Caco-2 (cell line): ENCODE measurements around the gene RIMS4. TPM values are rescaled to one million over a fixed set of nuclear protein-coding genes. Genes with fewer than 3 reads are reported as not detected.

Experiments
- BruUV-seq: library from RNA; stranded (reverse); fragments of 400-500 nt; replicated peaks from 2 replicates; lab custom pipeline; 2021; lab: Mats Ljungman, UMichigan
- CTCF ChIA-PET: fragments of 300-600 bp; sonication (Branson Sonifier 250); formaldehyde crosslinking; loops from one replicate; lab custom pipeline; 2022; ENCODE audit warnings: antibody characterized with exemption; lab: Charles Lee
- POLR2A ChIA-PET: fragments of 300-600 bp; sonication (Branson Sonifier 250); formaldehyde crosslinking; loops from one replicate; lab custom pipeline; 2022; ENCODE audit warnings: antibody characterized with exemption; lab: Charles Lee
- DNase-seq, 2 experiments: peaks; one replicate each; pipeline versions ENCODE4 v3.0.0 to v3.0.0-alpha.2; 2020 to 2022
- H3K27me3 ChIP-seq: replicated peaks from 2 replicates; pipeline ENCODE4 v1.6.0; 2011; ENCODE audit warnings: low read length; ENCODE audit not compliant: control insufficient read depth, insufficient read depth
- H3K36me3 ChIP-seq: 2 replicates; pipeline ENCODE4 v1.5.1; 2011; ENCODE audit warnings: low read length; ENCODE audit not compliant: control insufficient read depth, insufficient read depth
- H3K4me1 ChIP-seq: fragments of 250-450 bp; sonication (Bioruptor Pico); 2 replicates; pipeline ENCODE4 v1.5.1; 2020; ENCODE audit warnings: mild to moderate bottlenecking
- H3K4me3 ChIP-seq: 2 replicates; pipeline ENCODE4 v1.5.1; 2011; ENCODE audit warnings: low read depth, mild to moderate bottlenecking, control low read depth, low read length
- H3K9me3 ChIP-seq: fragments of 250-450 bp; sonication (Bioruptor Pico); 2 replicates; pipeline ENCODE4 v1.5.1; 2020; ENCODE audit warnings: mild to moderate bottlenecking, moderate library complexity
- H3K27ac Mint-ChIP-seq: one replicate; pipeline ENCODE4 v1.8.0; 2022; ENCODE audit warnings: mixed read lengths; ENCODE audit not compliant: unreplicated experiment
- H3K27me3 Mint-ChIP-seq: one replicate; pipeline ENCODE4 v1.8.0; 2022; ENCODE audit warnings: mixed read lengths; ENCODE audit not compliant: insufficient read depth, unreplicated experiment
- H3K36me3 Mint-ChIP-seq: one replicate; pipeline ENCODE4 v1.8.0; 2022; ENCODE audit warnings: mild to moderate bottlenecking, mixed read lengths; ENCODE audit not compliant: insufficient read depth, unreplicated experiment
- H3K4me1 Mint-ChIP-seq: one replicate; pipeline ENCODE4 v1.8.0; 2022; ENCODE audit warnings: low read depth, mixed read lengths; ENCODE audit not compliant: unreplicated experiment
- H3K4me3 Mint-ChIP-seq: one replicate; pipeline ENCODE4 v1.8.0; 2022; ENCODE audit warnings: mild to moderate bottlenecking, moderate library complexity, mixed read lengths; ENCODE audit not compliant: unreplicated experiment
- H3K9me3 Mint-ChIP-seq: one replicate; pipeline ENCODE4 v1.8.0; 2022; ENCODE audit warnings: mixed read lengths; ENCODE audit not compliant: unreplicated experiment
- CTCF ChIP-seq, 2 experiments: fragments of 200-600 bp in 1 of 2; IDR thresholded peaks; 1 replicate in 1 of 2; 2 replicates in 1 of 2; pipeline versions ENCODE4 v1.5.1 to v1.8.0; 2011 to 2022; ENCODE audit warnings: antibody characterized with exemption in 1 of 2, control low read depth in 1 of 2, inconsistent platforms in 1 of 2, low read depth in 1 of 2, low read length in 1 of 2, mild to moderate bottlenecking in 1 of 2, moderate library complexity in 1 of 2; ENCODE audit not compliant: insufficient read depth in 1 of 2, severe bottlenecking in 1 of 2, unreplicated experiment in 1 of 2
- intact Hi-C: fragments of 100-400 bp; cut with micrococcal nuclease; formaldehyde crosslinking; loops from one replicate; pipeline ENCODE4 v1.10.0; 2022; ENCODE audit not compliant: unreplicated experiment
- total RNA-seq: library from RNA; stranded (reverse); gene quantifications from 2 replicates; pipeline ENCODE4 v1.2.3, GENCODE V29; 2022

RIMS4 gene
- total RNA-seq, 1 experiment from 2014 or later: 9.0 TPM

- POLR2A ChIA-PET: no interaction called here
- Mint-ChIP-seq H3K36me3 (no peaks in the 10 kb centered on the region), H3K4me3 (no peak overlapping the region), H3K4me1 (no peaks in the 10 kb centered on the region), H3K9me3 (no peaks in the 10 kb centered on the region), H3K27me3 (no peaks in the 10 kb centered on the region), H3K27ac (no peak overlapping the region)
- CTCF ChIA-PET: interaction anchor here (0.5 to 1.0 kb wide), 2 partner anchors 36 to 147 kb away, joined by 3 to 5 read pairs; no protein-coding TSS in a partner anchor
- H3K4me3 ChIP-seq: no peak overlapping the region
- H3K9me3 ChIP-seq: no peaks in the 10 kb centered on the region
- no peaks in the 10 kb centered on the region for H3K4me1 ChIP-seq
- no TSS peak for BruUV-seq
- no peaks in the 10 kb centered on the region for H3K36me3 ChIP-seq
- DNase-seq: no peak
- intact Hi-C loops: no loop called here
- TF ChIP-seq CTCF (IDR thresholded peaks at IDR 0.05; ENCODE audit: insufficient read depth in 1 of 2, low read depth in 1 of 2, low read length in 1 of 2, severe bottlenecking in 1 of 2, unreplicated experiment in 1 of 2): no peak
- no peaks in the 10 kb centered on the region for H3K27me3 ChIP-seq
Measured at GRCh38 chr20:44719841-44720240, 90.5 kb downstream of the RIMS4 start.

GRCh38 chr20:44717986-44718385, 92.4 kb downstream of the RIMS4 start:
- H3K4me3 ChIP-seq: no peak overlapping the region
- H3K36me3 Mint-ChIP-seq: no peaks in the 10 kb centered on the region
- no peaks in the 10 kb centered on the region for H3K4me1 Mint-ChIP-seq
- H3K4me3 Mint-ChIP-seq: no peak overlapping the region
- H3K27ac Mint-ChIP-seq: no peak overlapping the region
- peak in 1 of 2 experiments; percentile 54 for DNase-seq
- ChIA-PET POLR2A (no interaction called here), CTCF (interaction anchor here (0.8 to 1.3 kb wide), 3 partner anchors 9 to 33 kb away, joined by 3 read pairs; no protein-coding TSS in a partner anchor)
- TF ChIP-seq CTCF (IDR thresholded peaks at IDR 0.05; ENCODE audit: insufficient read depth in 1 of 2, low read depth in 1 of 2, low read length in 1 of 2, severe bottlenecking in 1 of 2, unreplicated experiment in 1 of 2): peak; percentile 47 to 71
- H3K36me3 ChIP-seq: no peaks in the 10 kb centered on the region
- H3K9me3 ChIP-seq: no peaks in the 10 kb centered on the region
- intact Hi-C loops: no loop called here
- H3K27me3 Mint-ChIP-seq: no peaks in the 10 kb centered on the region
- no peaks in the 10 kb centered on the region for H3K27me3 ChIP-seq
- BruUV-seq: no TSS peak
- no peaks in the 10 kb centered on the region for H3K9me3 Mint-ChIP-seq
- H3K4me1 ChIP-seq: no peaks in the 10 kb centered on the region

- no peaks in the 10 kb centered on the region for H3K9me3 Mint-ChIP-seq
- H3K27ac Mint-ChIP-seq: no peak overlapping the region
- no peaks in the 10 kb centered on the region for H3K4me1 Mint-ChIP-seq
- H3K9me3 ChIP-seq: no peaks in the 10 kb centered on the region
- ChIA-PET POLR2A (no interaction called here), CTCF (no interaction called here)
- no peaks in the 10 kb centered on the region for H3K27me3 ChIP-seq
- H3K4me3 ChIP-seq: no peak overlapping the region
- no peaks in the 10 kb centered on the region for H3K4me1 ChIP-seq
- no peak for DNase-seq
- H3K36me3 ChIP-seq: no peaks in the 10 kb centered on the region
- intact Hi-C loops: no loop called here
- H3K27me3 Mint-ChIP-seq: peaks cover 2% of the 10 kb centered on the region
- H3K4me3 Mint-ChIP-seq: no peak overlapping the region
- no peaks in the 10 kb centered on the region for H3K36me3 Mint-ChIP-seq
- no TSS peak for BruUV-seq
- no peak for TF ChIP-seq CTCF (IDR thresholded peaks at IDR 0.05; ENCODE audit: insufficient read depth in 1 of 2, low read depth in 1 of 2, low read length in 1 of 2, severe bottlenecking in 1 of 2, unreplicated experiment in 1 of 2)
Measured at GRCh38 chr20:44716309-44717106, 93.8 kb downstream of the RIMS4 start.
